Regular cardiac myocyte (primary cell): ENCODE results near the gene PFN3. TPM values are rescaled to one million over a fixed set of nuclear protein-coding genes. Genes with fewer than 3 reads are reported as not detected.

ENCODE experiments used
- total RNA-seq: library from RNA; depleted of rRNA; stranded (reverse); fragments of >200 nt; gene quantifications from 2 replicates; pipeline ENCODE4 v1.2.3, GENCODE V29; 2014

Gene PFN3, protein sequence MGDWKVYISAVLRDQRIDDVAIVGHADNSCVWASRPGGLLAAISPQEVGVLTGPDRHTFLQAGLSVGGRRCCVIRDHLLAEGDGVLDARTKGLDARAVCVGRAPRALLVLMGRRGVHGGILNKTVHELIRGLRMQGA
- not detected in 2 replicates for total RNA-seq

DNA sequence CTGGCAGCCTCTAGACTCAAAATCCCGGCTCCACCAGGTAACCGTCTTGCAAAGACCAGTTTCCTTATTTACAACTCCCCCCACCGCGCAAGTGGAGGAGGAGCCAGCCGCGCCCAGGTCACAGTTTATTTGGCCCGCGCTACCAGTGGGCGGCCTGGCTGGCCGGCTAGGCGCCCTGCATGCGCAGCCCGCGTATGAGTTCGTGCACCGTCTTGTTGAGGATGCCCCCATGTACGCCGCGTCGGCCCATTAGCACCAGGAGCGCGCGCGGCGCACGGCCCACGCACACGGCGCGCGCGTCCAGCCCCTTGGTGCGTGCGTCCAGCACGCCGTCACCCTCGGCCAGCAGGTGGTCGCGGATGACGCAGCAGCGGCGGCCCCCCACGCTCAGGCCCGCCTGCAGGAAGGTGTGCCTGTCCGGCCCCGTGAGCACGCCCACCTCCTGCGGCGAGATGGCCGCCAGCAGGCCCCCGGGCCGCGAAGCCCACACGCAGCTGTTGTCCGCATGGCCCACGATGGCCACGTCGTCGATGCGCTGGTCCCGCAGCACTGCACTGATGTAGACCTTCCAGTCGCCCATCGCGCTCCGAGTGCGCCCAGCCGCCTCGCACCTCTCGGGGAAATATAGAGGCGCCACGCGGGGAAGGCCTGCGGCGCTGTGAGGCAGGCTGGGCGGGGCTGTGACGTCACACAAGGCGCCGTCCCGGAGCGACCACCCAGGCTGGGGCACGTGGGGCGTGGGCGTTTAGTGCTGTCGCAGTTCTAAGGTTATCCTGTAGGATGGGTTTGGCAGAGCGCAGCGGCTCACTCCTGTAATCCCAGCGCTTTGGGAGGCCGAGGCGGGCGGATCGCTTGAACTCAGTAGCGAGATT, at the start of gene PFN3:
PFN3 (minus strand) TSS at position 665 of the 872 bp plus-strand sequence; CDS start at position 580, 85 bp downstream.

DNA sequence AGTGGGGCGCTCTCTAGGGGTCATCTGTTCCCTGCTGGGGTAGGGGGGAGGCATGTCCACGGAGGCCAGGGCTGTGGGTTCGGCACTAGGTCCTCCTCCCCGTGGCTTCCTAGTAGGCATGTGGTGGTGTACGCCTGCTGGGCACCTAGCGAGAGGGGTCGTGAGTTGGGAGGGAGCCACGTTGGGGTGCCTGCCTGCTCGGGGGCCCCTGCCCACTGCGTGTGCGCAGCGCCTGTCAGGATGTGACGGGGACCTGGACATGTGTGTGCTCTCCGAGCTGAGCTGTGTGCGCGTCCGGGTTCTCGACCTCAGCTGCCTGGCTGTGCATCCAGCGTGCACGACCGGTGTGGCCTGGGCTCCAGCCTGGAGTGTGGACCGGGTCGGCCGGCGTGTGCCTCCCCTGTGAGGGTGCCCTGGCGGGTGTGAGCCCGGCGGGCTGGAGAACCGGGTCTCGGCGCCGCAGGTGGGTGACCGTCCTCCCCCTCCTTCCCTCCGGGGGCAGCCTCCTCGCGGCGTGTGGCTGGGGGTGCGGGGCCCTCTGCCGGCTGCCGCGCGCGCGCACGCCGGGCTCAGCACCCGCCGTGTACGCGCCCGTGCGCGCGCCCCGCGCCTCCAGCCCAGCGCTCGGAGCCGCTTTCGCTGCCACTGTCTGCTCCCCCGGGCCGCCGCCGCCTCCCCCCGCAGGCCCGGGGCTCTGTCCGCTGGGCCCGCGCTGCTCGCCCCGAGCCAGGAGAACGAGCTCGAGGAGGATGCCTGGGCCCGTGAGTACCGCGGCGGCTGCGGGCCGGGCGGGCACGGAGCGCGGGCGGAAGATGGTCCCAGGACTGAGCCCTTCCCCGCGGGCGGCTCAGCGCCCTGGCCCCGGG, 46.0 kb upstream of the PFN3 start, which contains the start of gene PRR7:
PRR7 (plus strand) TSS at position 615 of the 866 bp plus-strand sequence. CDS start 8,254 bp downstream, outside the sequence.

DNA sequence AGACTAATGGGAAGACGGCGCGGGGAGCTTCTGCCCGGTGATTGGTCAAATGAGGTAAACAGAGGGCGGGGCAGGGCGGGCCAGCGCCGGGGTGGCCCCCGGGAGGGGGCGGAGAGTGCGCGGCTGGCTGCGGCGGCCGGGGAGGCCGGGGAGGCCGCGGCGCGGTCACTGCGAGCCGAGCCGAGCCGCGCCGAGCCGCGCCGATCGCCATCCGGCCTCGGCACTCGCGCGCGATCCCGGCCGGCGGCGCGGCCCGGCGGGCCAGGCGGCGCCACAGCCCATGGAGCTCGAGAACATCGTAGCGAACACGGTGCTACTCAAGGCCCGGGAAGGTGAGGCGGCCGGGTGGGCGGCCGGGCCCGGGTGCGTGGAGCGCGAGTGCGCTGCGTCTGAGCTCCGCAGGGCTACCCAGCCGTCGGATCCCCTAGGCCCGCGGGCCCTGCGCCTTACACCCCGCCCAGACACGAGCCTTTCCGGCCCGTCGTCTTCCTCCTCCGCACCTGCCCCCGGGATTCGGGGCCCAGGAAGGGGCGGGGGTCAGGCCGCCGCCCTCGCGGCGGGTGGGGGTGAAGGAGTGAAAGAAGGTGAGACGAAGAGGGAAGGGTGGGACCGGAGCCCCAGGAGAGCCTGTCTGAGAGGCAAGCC, 26.2 kb upstream of the PFN3 start, which contains the start of gene GRK6:
GRK6 (plus strand) TSS at position 111 of the 645 bp plus-strand sequence; CDS start at position 281, 170 bp downstream.

DNA sequence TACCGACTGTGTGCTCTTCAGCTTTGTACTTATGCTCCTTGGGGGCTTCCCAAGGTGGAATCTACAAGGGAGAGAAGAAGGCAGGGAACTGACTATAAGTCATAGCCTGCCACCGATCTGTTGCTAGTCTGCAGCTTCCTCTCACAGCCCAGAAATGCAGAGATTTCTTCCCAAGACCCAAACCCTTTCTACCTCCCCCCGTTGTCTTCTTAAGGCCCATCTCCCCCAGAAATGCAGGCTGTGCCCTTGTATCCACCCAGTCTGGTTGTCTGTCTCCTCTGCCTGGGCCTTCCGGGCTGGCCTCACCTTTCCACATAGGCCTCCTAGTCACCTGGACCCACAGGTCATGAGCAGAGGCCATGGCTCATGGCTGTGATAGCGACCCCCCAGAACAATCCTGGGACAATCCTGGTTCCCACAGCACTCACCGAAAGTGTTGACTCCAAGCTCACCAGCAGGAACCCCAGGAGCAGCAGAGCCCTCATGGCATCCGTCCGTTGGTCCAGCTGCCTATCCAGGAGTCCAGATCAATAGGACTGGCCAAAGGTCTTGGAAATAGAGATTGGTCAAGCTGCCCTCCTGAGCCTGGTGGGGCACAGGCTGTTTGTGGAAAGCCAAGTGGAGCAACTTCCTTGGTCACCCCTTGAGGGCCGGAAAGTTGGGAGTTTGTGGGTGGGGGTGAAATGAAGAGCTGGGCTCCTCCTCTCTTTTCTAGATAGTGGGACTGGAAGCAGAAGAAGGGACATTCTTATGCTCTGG, 8.8 kb upstream of the PFN3 start, which contains the start of gene F12:
F12 (minus strand) TSS at position 522 of the 759 bp plus-strand sequence; CDS start at position 485, 37 bp downstream.

DNA sequence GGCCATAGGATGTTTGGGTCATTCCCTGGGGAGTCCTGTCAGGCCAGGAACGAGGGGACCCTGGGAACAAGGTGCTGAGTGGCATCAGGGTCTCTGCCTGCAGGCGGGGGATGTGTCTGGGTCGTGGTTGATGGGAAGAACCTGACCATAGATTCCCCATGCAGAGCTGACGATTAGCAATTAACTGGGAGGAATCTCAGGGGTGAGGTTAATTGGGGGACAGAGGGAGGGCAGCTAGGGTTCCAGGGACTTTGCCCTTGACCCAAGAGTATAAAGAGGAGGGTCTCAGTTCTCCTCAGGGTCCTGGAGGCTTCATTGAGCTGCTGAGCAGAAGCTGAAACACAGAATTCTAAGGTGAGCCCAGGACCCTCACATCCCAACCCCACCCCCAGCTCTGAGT, 16.3 kb downstream of the PFN3 start, which contains the start of gene SLC34A1:
SLC34A1 (plus strand) TSS at position 301 of the 400 bp plus-strand sequence. CDS start 1,308 bp downstream, outside the sequence.

GRCh38 chr5:177357459-177358351, 42.8 kb downstream of the PFN3 start, which contains the start of gene RGS14:
Gene RGS14, plus strand, starts transcription at chr5:177357924. Its CDS starts 101 bp downstream, at chr5:177358025.

GRCh38 chr5:177351392-177352329, 48.8 kb downstream of the PFN3 start, which contains the start of gene LMAN2:
Gene LMAN2, minus strand, starts transcription at chr5:177351668. Its CDS starts 21 bp downstream, at chr5:177351647.

Other genes starting within 250 kb of the PFN3 start
- 18.3 and 24.9 TPM in 2 replicates for gene RAB24, start 96.9 kb downstream of the PFN3 start, total RNA-seq
- 68.5 and 167 TPM in 2 replicates for gene PRELID1, start 96.9 kb downstream of the PFN3 start, total RNA-seq
- gene MXD3, start 88.8 kb downstream of the PFN3 start, total RNA-seq, result 3.7 and 15.7 TPM in 2 replicates
- gene LMAN2, start 49.0 kb downstream of the PFN3 start, total RNA-seq, result 342 and 514 TPM in 2 replicates
- gene RGS14, start 42.7 kb downstream of the PFN3 start, total RNA-seq, result 3.6 and 9.3 TPM in 2 replicates
- gene SLC34A1, start 16.2 kb downstream of the PFN3 start, total RNA-seq, result not detected in 2 replicates
- gene F12, start 8.9 kb upstream of the PFN3 start, total RNA-seq, result 0.58 TPM in 1 of 2 replicates, not detected in the other
- 12.7 and 32.4 TPM in 2 replicates for gene GRK6, start 26.0 kb upstream of the PFN3 start, total RNA-seq
- gene PRR7, start 46.2 kb upstream of the PFN3 start, total RNA-seq, result 6.2 and 10.9 TPM in 2 replicates
- gene DBN1, start 73.0 kb upstream of the PFN3 start, total RNA-seq, result 77.2 and 139 TPM in 2 replicates
- 83.7 and 101 TPM in 2 replicates for gene PDLIM7, start 96.9 kb upstream of the PFN3 start, total RNA-seq
- 3.3 and 6.8 TPM in 2 replicates for gene DOK3, start 109.2 kb upstream of the PFN3 start, total RNA-seq
- 124 and 144 TPM in 2 replicates for gene DDX41, start 116.3 kb upstream of the PFN3 start, total RNA-seq
- gene FAM193B, start 153.9 kb upstream of the PFN3 start, total RNA-seq, result 9.8 and 34.1 TPM in 2 replicates
- 223 and 242 TPM in 2 replicates for gene TMED9, start 191.5 kb upstream of the PFN3 start, total RNA-seq
- gene B4GALT7, start 199.5 kb upstream of the PFN3 start, total RNA-seq, result 40.5 and 53.0 TPM in 2 replicates